DMS53 treated with DMSO at 0.1 percent for 48 hours (cell line): ENCODE results near the gene MXRA5.
"Not testable (repeated sequence)": the region's sequence is repeated elsewhere in the genome, so short reads cannot be mapped to it uniquely, and the experiment has no call there.

Experiments used
- DNase-seq: peaks from one replicate; lab custom pipeline; 2025; ENCODE audit not compliant: unreplicated experiment; lab: John Stamatoyannopoulos, UW

MXRA5 gene, protein sequence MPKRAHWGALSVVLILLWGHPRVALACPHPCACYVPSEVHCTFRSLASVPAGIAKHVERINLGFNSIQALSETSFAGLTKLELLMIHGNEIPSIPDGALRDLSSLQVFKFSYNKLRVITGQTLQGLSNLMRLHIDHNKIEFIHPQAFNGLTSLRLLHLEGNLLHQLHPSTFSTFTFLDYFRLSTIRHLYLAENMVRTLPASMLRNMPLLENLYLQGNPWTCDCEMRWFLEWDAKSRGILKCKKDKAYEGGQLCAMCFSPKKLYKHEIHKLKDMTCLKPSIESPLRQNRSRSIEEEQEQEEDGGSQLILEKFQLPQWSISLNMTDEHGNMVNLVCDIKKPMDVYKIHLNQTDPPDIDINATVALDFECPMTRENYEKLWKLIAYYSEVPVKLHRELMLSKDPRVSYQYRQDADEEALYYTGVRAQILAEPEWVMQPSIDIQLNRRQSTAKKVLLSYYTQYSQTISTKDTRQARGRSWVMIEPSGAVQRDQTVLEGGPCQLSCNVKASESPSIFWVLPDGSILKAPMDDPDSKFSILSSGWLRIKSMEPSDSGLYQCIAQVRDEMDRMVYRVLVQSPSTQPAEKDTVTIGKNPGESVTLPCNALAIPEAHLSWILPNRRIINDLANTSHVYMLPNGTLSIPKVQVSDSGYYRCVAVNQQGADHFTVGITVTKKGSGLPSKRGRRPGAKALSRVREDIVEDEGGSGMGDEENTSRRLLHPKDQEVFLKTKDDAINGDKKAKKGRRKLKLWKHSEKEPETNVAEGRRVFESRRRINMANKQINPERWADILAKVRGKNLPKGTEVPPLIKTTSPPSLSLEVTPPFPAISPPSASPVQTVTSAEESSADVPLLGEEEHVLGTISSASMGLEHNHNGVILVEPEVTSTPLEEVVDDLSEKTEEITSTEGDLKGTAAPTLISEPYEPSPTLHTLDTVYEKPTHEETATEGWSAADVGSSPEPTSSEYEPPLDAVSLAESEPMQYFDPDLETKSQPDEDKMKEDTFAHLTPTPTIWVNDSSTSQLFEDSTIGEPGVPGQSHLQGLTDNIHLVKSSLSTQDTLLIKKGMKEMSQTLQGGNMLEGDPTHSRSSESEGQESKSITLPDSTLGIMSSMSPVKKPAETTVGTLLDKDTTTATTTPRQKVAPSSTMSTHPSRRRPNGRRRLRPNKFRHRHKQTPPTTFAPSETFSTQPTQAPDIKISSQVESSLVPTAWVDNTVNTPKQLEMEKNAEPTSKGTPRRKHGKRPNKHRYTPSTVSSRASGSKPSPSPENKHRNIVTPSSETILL (N-terminal part only)

DNA sequence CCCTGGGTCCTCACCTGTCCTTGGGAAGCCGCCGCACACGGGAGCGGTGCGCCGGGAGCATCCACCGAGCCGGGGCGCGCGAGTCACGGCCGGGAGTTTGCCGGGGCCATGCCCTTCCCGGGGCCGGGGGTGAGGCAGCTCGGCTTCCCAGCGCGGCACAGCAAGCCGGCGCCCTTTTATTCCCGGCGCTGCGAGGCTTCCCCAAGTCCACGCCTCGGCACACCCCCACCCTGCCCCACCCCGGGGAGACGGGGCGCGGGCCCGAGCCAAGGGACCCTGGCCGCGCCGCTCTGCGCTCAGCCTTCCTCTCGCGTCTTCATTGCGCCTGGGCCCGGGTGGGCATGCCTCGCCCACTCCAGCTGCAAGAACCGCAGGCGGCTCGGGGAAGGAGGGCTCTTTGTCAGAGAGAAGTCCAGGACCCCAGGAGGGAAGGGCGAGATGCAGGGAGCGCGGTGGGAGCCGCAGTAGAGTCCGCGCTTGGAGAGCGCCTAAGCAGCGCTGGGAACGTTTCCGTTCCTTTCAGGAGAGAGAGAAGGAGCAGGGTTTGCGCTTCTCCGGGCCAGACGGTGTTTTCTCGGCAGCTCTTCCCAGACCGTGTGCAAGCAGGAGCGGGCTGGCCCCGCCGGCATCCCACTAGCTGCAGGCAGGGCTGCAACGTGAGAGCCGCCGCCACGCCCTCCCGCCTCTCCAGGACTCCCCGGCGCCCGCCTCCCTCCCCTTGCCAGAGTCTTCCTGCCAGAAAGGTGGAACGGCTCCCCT lies at the start of gene MXRA5:
MXRA5 (minus strand) TSS at position 152 of the 759 bp plus-strand sequence. CDS start 2,819 bp downstream, outside the sequence.
- no peak for DNase-seq

DNA sequence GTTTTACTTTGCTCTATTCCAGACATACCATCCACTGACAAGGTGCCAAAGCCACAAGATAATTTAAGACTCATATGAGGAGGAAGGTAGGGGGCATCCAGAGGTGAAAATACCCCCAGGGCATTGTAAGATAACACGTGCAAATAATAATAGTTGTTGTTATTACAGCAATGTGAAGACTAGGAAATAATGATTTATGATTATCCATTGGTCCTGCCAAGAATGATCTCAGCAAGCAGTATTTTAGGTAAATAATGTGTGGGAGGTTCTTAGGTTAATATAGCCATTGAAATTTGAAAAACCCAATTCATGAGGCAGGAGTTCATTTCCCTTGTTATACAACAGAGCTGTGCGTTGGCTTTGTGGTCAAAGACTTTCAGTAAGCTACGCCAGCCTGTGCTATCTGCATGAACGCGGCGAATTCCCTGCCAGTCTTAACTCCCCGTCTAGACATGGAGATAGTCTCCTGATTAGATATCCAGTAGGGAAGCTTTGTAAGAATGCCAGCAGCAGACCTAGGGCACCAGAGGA lies 47.2 kb upstream of the MXRA5 start:
- DNase-seq, result no peak

DNA sequence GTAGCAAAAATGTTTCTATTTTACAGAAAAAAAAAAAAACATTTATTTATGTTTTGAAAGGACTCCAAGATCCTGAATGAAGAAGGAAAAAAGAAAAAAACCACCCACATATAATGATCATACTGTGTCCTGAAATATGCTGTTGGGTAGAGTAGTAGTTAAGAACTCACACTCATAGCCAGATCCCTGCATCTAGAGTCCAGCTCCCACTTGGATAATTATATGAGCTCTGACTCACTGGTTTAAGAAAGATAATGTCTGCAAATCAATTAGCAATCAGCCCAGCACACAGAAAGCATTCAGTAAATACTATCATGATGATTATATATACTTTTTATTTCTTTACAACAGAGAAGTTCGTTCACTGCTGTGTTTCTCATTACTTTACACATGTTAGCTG lies 46.7 kb upstream of the MXRA5 start:
- no peak for DNase-seq

- DNase-seq, result no peak
Observed at GRCh38 chrX:3388457-3388856, 42.0 kb upstream of the MXRA5 start.

GRCh38 chrX:3384327-3384726 lies 37.9 kb upstream of the MXRA5 start:
- DNase-seq, result no peak

- DNase-seq, result no peak
Observed at GRCh38 chrX:3380603-3381002, 34.2 kb upstream of the MXRA5 start.

- no peak for DNase-seq
Observed at GRCh38 chrX:3379111-3379510, 32.7 kb upstream of the MXRA5 start.

DNA sequence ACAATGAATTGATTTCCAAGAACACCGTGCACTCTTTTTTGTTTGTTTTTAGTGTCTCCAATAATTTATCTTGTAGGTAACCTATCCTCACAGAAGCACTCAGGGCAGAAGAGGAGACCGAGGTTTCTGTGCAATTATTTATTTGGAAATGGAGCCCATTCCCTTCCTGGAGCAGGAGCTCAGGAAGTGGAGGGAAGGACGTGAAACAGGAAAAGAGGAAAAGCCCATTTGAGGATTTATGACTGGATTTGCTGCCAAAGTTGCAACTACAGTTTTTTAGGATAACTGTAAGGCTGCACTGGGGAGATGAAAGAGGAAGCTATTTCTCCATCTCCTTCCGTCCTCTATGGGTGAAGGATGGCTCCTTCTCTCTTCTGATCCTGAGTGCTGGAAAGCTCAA lies 31.7 kb upstream of the MXRA5 start:
- DNase-seq, result no peak

DNA sequence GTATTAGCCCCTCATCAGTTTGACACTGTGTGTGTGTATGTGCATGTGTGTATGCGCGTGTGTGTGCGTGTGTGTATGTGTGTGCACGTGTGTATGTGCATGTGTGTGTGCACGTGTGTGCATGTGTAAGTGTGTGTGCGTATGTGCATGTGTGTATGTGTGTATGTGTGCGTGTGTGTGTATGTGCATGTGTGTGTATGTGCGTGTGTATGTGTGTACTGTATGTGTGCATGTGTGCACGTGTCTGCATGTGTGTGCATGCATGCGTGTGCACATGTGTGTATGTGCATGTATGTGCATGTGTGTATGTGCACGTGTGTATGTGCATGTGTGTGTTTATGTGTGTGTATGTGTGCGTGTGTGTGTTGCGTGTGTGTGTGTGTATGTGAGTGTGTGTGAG lies 31.1 kb upstream of the MXRA5 start:
- no peak for DNase-seq

GRCh38 chrX:3375878-3376508 lies 29.5 kb upstream of the MXRA5 start:
- DNase-seq, result not testable (repeated sequence)

- no peak for DNase-seq
Observed at GRCh38 chrX:3374108-3374800, 27.8 kb upstream of the MXRA5 start.

- no peak for DNase-seq
Observed at GRCh38 chrX:3371163-3371562, 24.7 kb upstream of the MXRA5 start.

GRCh38 chrX:3370656-3371055 lies 24.2 kb upstream of the MXRA5 start:
- DNase-seq, result no peak

DNA sequence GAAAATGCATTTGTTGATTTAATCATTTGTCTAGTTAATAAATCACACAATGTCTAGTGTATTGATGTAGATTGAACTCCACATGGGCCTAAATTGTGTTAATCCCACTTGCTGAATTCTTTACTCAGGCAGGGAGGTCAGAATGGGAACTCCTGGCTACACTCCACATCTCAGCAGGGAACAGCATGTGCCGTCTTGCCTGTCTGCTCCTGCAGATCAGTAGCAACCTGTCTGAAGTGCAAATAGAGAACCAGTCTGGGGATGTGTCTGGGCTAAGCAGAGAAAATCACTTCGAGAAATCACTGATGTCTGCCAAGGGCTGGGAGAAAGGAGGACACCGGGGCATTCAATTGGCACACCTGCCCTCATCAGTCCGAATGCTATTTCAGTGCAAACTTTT lies 16.5 kb upstream of the MXRA5 start:
- DNase-seq, result no peak

DNA sequence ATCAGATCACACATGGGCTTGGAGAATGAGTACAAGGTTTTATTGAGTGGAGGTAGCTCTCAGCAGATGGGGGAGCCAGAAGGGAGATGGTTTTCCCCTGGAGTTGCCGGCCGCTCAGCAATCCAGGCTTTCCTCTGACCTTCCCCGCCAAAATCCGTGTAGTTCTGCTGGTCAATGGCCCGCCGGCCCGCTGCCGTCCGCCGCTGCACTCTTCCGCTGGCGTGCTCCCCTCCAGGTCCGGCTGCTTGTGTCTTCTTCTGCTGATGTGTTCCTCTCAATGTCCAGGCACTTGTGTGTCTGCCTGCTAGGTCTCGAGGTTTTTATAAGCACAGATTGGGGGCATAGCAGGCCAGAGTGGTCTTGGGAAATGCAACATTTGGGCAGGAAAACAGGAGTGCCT lies 14.4 kb upstream of the MXRA5 start:
- no peak for DNase-seq

- DNase-seq, result not testable (repeated sequence)
Observed at GRCh38 chrX:3352741-3353140, 6.3 kb upstream of the MXRA5 start.

DNA sequence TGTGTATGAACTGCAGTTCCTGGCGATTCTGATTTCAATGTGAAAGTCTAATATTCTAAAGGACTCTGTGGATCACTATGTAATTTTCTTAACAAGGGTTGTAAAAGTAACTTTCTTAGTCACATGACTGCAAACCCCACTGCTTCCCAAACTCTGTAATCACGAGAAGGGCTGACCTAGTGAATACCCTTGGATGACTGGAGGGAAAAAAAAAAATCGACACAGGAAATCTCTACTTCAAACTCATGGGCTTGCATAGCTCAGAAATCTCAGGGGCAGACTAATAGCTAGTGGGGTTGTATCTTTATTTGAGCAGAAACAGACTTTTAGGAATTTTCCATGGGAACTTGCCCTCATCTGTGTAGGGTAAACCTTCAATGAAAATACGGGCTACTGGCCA lies 4.8 kb upstream of the MXRA5 start:
- no peak for DNase-seq

DNA sequence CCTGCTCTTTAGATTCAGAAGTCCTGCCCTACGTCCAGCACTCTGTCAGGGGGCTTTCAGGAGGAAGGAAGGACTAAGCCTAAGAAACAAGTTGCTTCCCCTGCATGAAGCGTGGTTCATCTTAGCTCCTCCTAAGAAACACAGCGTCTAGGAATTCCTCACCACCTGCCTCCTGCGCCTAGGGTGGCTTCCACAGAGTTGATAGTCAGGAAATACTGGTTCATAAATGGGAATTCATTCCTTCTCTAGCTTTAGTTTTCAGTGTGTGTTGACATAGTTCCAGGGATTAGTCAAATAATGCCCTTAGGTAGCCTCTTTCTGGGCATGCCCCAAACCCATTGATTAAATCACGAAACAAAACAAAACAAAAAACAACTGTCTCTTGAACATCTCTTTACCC lies 1.7 kb upstream of the MXRA5 start:
- DNase-seq, result no peak
